HL-60 (cell line): Measurements from ENCODE around the gene LRP1B.

Experiments used
- GABPA ChIP-seq: IDR thresholded peaks from 2 replicates; pipeline ENCODE4 v1.6.1; 2012; ENCODE audit warnings: low read depth
- POLR2AphosphoS5 ChIP-seq: IDR thresholded peaks from 2 replicates; pipeline ENCODE4 v1.6.1; 2012; ENCODE audit warnings: low read depth
- SPI1 ChIP-seq: IDR thresholded peaks from 2 replicates; pipeline ENCODE4 v1.6.1; 2012; ENCODE audit warnings: low read depth, mild to moderate bottlenecking, borderline replicate concordance
- TF ChIP-seq, protein P1 (sequence below): IDR thresholded peaks from one replicate; pipeline ENCODE4 v1.5.1; 2011; ENCODE audit warnings: low read length, control low read depth, inconsistent platforms; ENCODE audit not compliant: insufficient read depth
- TF ChIP-seq, protein P2 (sequence below): IDR thresholded peaks from 2 replicates; pipeline ENCODE4 v1.6.1; 2012; ENCODE audit warnings: low read depth; ENCODE audit not compliant: insufficient replicate concordance

DNA sequence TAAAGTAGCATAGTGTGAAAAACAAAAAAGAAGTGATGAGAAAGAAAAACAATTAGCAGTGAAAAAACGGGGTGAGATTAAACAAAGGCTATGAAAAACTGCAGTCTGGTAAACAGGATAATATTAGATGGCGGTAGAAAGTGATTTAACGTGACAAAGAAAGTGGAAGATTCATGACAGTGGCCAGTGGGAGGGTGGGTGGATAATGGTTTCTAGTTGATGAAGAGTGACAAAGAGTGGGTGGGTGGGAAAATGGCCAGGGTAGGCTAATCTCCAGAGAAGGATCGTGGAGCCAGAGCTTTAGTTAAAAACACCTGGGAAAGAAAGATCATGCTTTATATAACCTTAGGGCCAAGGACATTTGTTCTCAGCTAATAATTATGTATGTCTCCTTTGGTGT lies 1667.8 kb downstream of the LRP1B start:
- TF ChIP-seq, protein P1, sequence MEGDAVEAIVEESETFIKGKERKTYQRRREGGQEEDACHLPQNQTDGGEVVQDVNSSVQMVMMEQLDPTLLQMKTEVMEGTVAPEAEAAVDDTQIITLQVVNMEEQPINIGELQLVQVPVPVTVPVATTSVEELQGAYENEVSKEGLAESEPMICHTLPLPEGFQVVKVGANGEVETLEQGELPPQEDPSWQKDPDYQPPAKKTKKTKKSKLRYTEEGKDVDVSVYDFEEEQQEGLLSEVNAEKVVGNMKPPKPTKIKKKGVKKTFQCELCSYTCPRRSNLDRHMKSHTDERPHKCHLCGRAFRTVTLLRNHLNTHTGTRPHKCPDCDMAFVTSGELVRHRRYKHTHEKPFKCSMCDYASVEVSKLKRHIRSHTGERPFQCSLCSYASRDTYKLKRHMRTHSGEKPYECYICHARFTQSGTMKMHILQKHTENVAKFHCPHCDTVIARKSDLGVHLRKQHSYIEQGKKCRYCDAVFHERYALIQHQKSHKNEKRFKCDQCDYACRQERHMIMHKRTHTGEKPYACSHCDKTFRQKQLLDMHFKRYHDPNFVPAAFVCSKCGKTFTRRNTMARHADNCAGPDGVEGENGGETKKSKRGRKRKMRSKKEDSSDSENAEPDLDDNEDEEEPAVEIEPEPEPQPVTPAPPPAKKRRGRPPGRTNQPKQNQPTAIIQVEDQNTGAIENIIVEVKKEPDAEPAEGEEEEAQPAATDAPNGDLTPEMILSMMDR: no peak
- TF ChIP-seq POLR2AphosphoS5 (no peak), GABPA (no peak), SPI1 (no peak)
- TF ChIP-seq, protein P2, sequence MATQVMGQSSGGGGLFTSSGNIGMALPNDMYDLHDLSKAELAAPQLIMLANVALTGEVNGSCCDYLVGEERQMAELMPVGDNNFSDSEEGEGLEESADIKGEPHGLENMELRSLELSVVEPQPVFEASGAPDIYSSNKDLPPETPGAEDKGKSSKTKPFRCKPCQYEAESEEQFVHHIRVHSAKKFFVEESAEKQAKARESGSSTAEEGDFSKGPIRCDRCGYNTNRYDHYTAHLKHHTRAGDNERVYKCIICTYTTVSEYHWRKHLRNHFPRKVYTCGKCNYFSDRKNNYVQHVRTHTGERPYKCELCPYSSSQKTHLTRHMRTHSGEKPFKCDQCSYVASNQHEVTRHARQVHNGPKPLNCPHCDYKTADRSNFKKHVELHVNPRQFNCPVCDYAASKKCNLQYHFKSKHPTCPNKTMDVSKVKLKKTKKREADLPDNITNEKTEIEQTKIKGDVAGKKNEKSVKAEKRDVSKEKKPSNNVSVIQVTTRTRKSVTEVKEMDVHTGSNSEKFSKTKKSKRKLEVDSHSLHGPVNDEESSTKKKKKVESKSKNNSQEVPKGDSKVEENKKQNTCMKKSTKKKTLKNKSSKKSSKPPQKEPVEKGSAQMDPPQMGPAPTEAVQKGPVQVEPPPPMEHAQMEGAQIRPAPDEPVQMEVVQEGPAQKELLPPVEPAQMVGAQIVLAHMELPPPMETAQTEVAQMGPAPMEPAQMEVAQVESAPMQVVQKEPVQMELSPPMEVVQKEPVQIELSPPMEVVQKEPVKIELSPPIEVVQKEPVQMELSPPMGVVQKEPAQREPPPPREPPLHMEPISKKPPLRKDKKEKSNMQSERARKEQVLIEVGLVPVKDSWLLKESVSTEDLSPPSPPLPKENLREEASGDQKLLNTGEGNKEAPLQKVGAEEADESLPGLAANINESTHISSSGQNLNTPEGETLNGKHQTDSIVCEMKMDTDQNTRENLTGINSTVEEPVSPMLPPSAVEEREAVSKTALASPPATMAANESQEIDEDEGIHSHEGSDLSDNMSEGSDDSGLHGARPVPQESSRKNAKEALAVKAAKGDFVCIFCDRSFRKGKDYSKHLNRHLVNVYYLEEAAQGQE: no peak
